ENCODE measurements around the gene SDCCAG8. TPM values are rescaled to one million over a fixed set of nuclear protein-coding genes. Genes with fewer than 3 reads are reported as not detected.

The SDCCAG8 gene
- total RNA-seq, 6 experiments from 2014 or later: 13.4 to 20.6 (median 15.6) TPM

DNA sequence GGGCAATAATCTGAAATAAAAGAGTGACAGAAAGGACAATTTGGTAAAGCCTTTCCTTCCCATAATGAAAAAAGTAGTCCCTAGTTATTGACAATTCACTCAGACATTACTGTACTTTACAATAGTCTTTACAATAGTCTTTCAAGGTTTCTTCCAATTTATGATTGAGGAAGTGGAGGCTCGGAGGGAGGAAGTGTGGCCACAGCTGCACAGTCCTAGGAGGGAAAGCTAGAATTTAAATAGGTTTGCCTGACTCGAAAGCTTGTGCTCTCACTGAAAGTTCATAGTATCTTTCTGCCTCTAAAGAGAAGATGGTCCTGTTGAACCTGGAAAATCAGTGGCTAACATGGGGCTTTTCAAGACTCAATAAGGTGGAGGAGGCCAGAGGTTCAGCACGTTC is 203.2 kb downstream of the SDCCAG8 start:
- WGBS (ENCODE audit: insufficient coverage, low coverage, low lambda C conversion rate, missing lambda C conversion rate): 57% methylated on average over 3 of the region's 3 CpGs
- intact Hi-C loops (cut with DNase I): no loop called here
- no peak for ATAC-seq
- Histone ChIP-seq H3K27ac (peak overlapping the region; percentile 2 to 99 (median 35)), H3K4me1 (peaks cover 0 to 64% (median 11%) of the 10 kb centered on the region in 4 donors), H3K36me3 (no peaks in the 10 kb centered on the region), H3K27me3 (no peaks in the 10 kb centered on the region), H3K9me3 (no peaks in the 10 kb centered on the region), H3K4me3 (no peak overlapping the region)
- no peak for DNase-seq
- TF ChIP-seq, protein P1, sequence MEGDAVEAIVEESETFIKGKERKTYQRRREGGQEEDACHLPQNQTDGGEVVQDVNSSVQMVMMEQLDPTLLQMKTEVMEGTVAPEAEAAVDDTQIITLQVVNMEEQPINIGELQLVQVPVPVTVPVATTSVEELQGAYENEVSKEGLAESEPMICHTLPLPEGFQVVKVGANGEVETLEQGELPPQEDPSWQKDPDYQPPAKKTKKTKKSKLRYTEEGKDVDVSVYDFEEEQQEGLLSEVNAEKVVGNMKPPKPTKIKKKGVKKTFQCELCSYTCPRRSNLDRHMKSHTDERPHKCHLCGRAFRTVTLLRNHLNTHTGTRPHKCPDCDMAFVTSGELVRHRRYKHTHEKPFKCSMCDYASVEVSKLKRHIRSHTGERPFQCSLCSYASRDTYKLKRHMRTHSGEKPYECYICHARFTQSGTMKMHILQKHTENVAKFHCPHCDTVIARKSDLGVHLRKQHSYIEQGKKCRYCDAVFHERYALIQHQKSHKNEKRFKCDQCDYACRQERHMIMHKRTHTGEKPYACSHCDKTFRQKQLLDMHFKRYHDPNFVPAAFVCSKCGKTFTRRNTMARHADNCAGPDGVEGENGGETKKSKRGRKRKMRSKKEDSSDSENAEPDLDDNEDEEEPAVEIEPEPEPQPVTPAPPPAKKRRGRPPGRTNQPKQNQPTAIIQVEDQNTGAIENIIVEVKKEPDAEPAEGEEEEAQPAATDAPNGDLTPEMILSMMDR (IDR thresholded peaks at IDR 0.05): no peak
- TF ChIP-seq POLR2A (IDR thresholded peaks at IDR 0.05): no peak

DNA sequence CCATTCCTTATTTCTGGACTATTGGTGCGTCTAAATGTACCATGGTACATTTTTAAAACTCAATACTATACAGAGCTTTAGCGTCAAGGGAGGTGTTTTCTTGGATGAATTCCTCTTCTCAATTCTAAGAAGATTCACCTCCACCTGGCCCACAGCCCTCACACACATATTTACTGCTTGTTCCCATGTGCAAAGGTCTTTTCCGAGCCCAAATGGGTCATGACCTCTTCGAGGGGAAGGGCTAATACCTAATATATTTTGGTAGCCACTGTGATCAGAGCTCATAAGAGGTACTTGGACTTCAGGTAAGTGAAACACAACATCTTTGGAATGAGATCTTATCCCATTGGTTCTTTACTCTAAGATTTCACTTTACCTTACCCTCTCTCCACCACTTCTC is 205.9 kb downstream of the SDCCAG8 start:
- Histone ChIP-seq H3K36me3 (no peaks in the 10 kb centered on the region), H3K4me1 (peaks cover 0 to 46% (median 5%) of the 10 kb centered on the region in 4 donors), H3K9me3 (no peaks in the 10 kb centered on the region), H3K27me3 (no peaks in the 10 kb centered on the region), H3K27ac (peak overlapping the region; percentile 41 to 69 (median 45)), H3K4me3 (no peak overlapping the region)
- peak; percentile 42 to 78 (median 67) for ATAC-seq
- intact Hi-C loops (cut with DNase I): no loop called here
- 38% methylated on average over 4 of the region's 4 CpGs for WGBS (ENCODE audit: insufficient coverage, low coverage, low lambda C conversion rate, missing lambda C conversion rate)
- TF ChIP-seq, protein P1 (IDR thresholded peaks at IDR 0.05): no peak
- TF ChIP-seq POLR2A (IDR thresholded peaks at IDR 0.05): no peak
- peak in 1 of 3 donors; percentile 58 for DNase-seq

DNA sequence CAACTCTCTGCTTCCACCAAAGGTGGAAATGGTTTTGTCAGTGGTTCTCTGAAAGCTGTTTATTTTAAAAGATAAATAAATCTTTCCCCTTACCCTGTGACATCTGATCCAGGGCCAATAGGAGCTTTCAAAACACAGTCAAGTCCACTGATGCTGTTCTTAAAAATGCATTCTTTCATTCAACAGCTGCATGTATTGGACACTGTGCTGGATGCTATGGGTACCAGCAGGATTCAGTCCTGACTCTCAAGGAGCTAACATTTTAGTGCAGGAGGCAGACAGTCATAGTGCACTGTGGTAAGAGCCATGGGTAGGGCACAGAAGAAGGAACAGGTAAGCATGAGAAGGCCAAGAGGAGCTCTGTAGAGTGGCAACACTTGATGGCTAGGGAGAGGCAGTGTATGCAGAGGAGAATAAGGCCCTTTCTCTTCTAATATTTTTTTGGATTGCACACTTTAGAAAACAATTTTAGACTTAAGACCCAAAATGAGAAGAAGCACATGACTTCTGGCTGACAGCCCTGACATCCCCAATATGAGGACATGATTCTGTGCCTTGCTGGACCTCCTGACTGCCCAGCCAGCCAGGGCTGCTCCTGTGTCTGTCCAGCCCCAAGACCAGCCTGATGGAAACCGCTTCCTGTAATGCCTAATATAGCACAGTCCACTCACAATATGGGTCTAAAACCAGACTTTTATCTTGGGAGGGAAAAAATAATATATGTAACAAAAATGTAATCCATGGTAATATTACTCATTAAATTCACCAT is 207.3 kb downstream of the SDCCAG8 start:
- H3K27me3 ChIP-seq: no peaks in the 10 kb centered on the region
- DNase-seq (no peak), ATAC-seq (peak in 2 of 4 donors; percentile 4 to 6)
- H3K27ac ChIP-seq: peak overlapping the region in 2 of 3 donors; percentile 45 to 69
- H3K9me3 ChIP-seq: no peaks in the 10 kb centered on the region
- no peak for TF ChIP-seq POLR2A (IDR thresholded peaks at IDR 0.05)
- TF ChIP-seq, protein P1 (IDR thresholded peaks at IDR 0.05): no peak
- peaks cover 0 to 32% (median 5%) of the 10 kb centered on the region in 4 donors for H3K4me1 ChIP-seq
- WGBS (ENCODE audit: insufficient coverage, low coverage, low lambda C conversion rate, missing lambda C conversion rate): 92% methylated on average over 1 of the region's 1 CpG
- intact Hi-C loops (cut with DNase I): no loop called here
- H3K4me3 ChIP-seq: no peak overlapping the region
- no peaks in the 10 kb centered on the region for H3K36me3 ChIP-seq

DNA sequence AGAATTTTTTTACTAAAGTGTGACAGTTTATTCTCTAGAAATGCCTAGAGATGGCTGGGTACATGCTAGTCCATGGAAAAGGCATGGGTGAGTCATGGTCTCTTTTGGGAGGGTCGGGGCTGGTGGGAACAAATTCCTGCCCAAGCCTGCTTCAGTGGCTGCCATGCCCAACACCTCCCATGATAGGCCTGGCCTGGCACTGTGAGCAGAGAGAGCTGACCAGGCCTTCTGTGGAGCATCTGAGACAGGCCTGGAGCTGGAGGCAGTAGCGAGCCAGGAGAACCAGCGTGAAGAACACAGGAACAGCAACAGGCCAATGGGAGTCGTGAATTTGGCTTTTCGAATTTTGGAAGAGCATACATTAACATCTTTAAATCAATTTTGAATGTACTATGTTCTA is 209.2 kb downstream of the SDCCAG8 start:
- Histone ChIP-seq H3K4me3 (no peak overlapping the region), H3K27me3 (no peaks in the 10 kb centered on the region), H3K36me3 (no peaks in the 10 kb centered on the region), H3K27ac (no peak overlapping the region), H3K9me3 (no peaks in the 10 kb centered on the region), H3K4me1 (peaks cover 0 to 31% (median 5%) of the 10 kb centered on the region in 4 donors)
- TF ChIP-seq, protein P1 (IDR thresholded peaks at IDR 0.05): no peak
- TF ChIP-seq POLR2A (IDR thresholded peaks at IDR 0.05): no peak
- ATAC-seq: no peak
- WGBS (ENCODE audit: insufficient coverage, low coverage, low lambda C conversion rate, missing lambda C conversion rate): 92% methylated on average over 4 of the region's 5 CpGs
- no peak for DNase-seq
- intact Hi-C loops (cut with DNase I): no loop called here
